Placental pericyte (primary cell): Measurements from ENCODE around the gene RUNX3. TPM values are rescaled to one million over a fixed set of nuclear protein-coding genes. Genes with fewer than 3 reads are reported as not detected.

ENCODE experiments used
- small RNA-seq: library from RNA; depleted of rRNA; stranded (forward); fragments of <200 nt; gene quantifications from one replicate; pipeline ENCODE3, GENCODE V24; 2012; ENCODE audit warnings: low replicate concordance
- total RNA-seq: library from RNA; depleted of rRNA; stranded (reverse); fragments of >200 nt; gene quantifications from 2 replicates; pipeline ENCODE4 v1.2.3, GENCODE V29; 2012

The RUNX3 gene
- total RNA-seq, result not detected in 2 replicates

DNA sequence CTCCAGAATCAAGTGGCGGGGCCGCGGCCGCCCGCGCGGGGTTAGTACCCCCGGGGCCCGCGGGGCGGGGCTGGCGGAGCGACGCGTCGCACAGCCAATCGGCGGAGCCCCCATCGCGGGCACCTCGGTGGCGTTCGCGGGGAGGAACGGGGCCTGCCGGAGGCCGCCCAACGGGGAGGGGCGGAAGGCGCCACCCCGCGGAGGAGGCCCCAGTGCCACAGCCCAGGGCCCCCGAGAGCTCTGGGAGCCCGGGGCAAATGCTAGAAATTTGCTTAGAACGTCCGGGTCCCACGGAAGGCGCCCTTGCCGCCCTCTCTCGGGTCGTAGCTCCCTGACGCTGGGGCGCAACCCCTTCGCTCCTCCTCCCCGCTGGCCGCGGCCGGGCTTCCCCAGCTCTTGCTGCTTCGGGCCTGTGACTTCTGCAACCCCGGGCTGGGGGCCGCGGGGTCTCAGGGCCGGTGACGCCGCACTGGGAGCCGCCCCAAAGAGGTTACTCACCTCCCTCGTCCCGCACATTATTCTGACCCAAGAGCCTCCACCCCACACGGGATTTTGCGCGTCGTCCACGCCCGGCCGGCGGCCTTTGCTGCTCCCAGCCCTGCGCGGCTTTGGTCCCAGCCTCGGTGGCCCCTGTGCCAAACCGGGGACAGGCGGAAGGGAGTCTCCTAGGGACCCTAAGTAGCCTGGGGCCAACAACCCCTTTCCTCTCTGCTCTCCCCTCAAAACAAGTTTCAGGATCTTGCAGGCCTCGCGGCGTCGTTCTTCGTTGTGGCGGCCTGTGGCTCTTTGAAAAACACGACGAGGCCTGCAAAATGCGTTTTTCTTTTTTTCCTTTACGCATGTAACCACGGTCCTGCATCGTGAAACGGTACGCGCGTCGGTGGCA is at the start of gene RUNX3:
RUNX3 (minus strand) TSS at position 17 of the 886 bp plus-strand sequence. CDS start 408 bp downstream, outside the sequence.

Small RNA genes within 50 kb of the gene (small RNA-seq; reads per million reads assigned to genes)
- not detected for gene MIR6731

Other genes starting within 250 kb of the RUNX3 start
- gene CLIC4, start 184.8 kb downstream of the RUNX3 start, total RNA-seq, result 400 and 431 TPM in 2 replicates